H9 (cell line): Measurements from ENCODE around the gene GTF3C5. TPM values are rescaled to one million over a fixed set of nuclear protein-coding genes. Genes with fewer than 3 reads are reported as not detected.

Experiments
- DNase-seq: peaks from one replicate; pipeline ENCODE4 v3.0.0-alpha.2; 2017
- H2AFZ ChIP-seq: one replicate; pipeline ENCODE4 v1.6.1; 2013; ENCODE audit warnings: mild to moderate bottlenecking, low read length, control low read depth, moderate library complexity
- H2AK5ac ChIP-seq: 2 replicates; pipeline ENCODE4 v1.6.1; 2013; ENCODE audit warnings: low read length, control low read depth, mixed read lengths; ENCODE audit not compliant: insufficient read length
- H2BK120ac ChIP-seq: one replicate; pipeline ENCODE4 v1.6.1; 2013; ENCODE audit warnings: low read depth, mild to moderate bottlenecking, low read length, control low read depth, inconsistent platforms; ENCODE audit not compliant: poor library complexity, severe bottlenecking
- H2BK12ac ChIP-seq: 2 replicates; pipeline ENCODE4 v1.6.1; 2013; ENCODE audit warnings: low read length, control low read depth, mixed read lengths, low read depth; ENCODE audit not compliant: insufficient read length
- H2BK15ac ChIP-seq: 2 replicates; pipeline ENCODE4 v1.6.1; 2013; ENCODE audit warnings: low read depth, low read length, control low read depth
- H2BK20ac ChIP-seq: one replicate; pipeline ENCODE4 v1.6.1; 2013; ENCODE audit warnings: low read depth, mild to moderate bottlenecking, low read length, control low read depth, inconsistent platforms; ENCODE audit not compliant: poor library complexity, severe bottlenecking
- H2BK5ac ChIP-seq: 2 replicates; pipeline ENCODE4 v1.6.1; 2013; ENCODE audit warnings: low read length, control low read depth, mixed read lengths; ENCODE audit not compliant: insufficient read length
- H3K14ac ChIP-seq: 2 replicates; pipeline ENCODE4 v1.6.1; 2013; ENCODE audit warnings: low read length, control low read depth; ENCODE audit not compliant: insufficient read depth
- H3K18ac ChIP-seq: 2 replicates; pipeline ENCODE4 v1.6.1; 2013; ENCODE audit warnings: low read depth, mild to moderate bottlenecking, mixed read lengths, low read length, control low read depth; ENCODE audit not compliant: insufficient read length
- H3K23ac ChIP-seq: 2 replicates; pipeline ENCODE4 v1.6.1; 2013; ENCODE audit warnings: low read length, control low read depth, mixed read lengths, low read depth; ENCODE audit not compliant: insufficient read length
- H3K23me2 ChIP-seq: 2 replicates; pipeline ENCODE4 v1.6.1; 2013; ENCODE audit warnings: low read depth, mild to moderate bottlenecking, mixed read lengths, low read length, control low read depth; ENCODE audit not compliant: insufficient read length, poor library complexity, severe bottlenecking
- H3K27ac ChIP-seq: 2 replicates; pipeline ENCODE4 v1.5.1; 2013; ENCODE audit warnings: low read length, control low read depth, mixed read lengths, low read depth; ENCODE audit not compliant: insufficient read length
- H3K27me3 ChIP-seq: 2 replicates; pipeline ENCODE4 v1.6.1; 2013; ENCODE audit warnings: low read length, control low read depth, inconsistent platforms; ENCODE audit not compliant: insufficient read depth
- H3K4ac ChIP-seq: 2 replicates; pipeline ENCODE4 v1.6.1; 2013; ENCODE audit warnings: low read depth, mild to moderate bottlenecking, control low read depth, inconsistent platforms, low read length, moderate library complexity
- H3K4me1 ChIP-seq: 2 replicates; pipeline ENCODE4 v1.6.1; 2013; ENCODE audit warnings: low read length, control low read depth, inconsistent platforms; ENCODE audit not compliant: insufficient read depth
- H3K4me2 ChIP-seq: 2 replicates; pipeline ENCODE4 v1.6.1; 2013; ENCODE audit warnings: low read length, control low read depth, mixed read lengths; ENCODE audit not compliant: insufficient read length, insufficient read depth
- H3K56ac ChIP-seq: 2 replicates; pipeline ENCODE4 v1.6.1; 2013; ENCODE audit warnings: low read depth, mild to moderate bottlenecking, mixed read lengths, low read length, control low read depth; ENCODE audit not compliant: insufficient read length
- H3K79me1 ChIP-seq: 2 replicates; pipeline ENCODE4 v1.6.1; 2013; ENCODE audit warnings: low read depth, mild to moderate bottlenecking, moderate library complexity, low read length, control low read depth, inconsistent platforms; ENCODE audit not compliant: insufficient read depth, poor library complexity, severe bottlenecking
- H3K79me2 ChIP-seq: 2 replicates; pipeline ENCODE4 v1.6.1; 2013; ENCODE audit warnings: low read length, control low read depth, inconsistent platforms; ENCODE audit not compliant: insufficient read depth
- H3K9ac ChIP-seq: 2 replicates; pipeline ENCODE4 v1.6.1; 2013; ENCODE audit warnings: low read length, control low read depth, mixed read lengths; ENCODE audit not compliant: insufficient read length; ENCODE audit errors: extremely low read depth
- H3K9me3 ChIP-seq: one replicate; pipeline ENCODE4 v1.6.1; 2013; ENCODE audit warnings: low read depth, low read length, inconsistent platforms; ENCODE audit not compliant: control insufficient read depth
- H3T11ph ChIP-seq: one replicate; pipeline ENCODE4 v1.6.1; 2013; ENCODE audit warnings: mild to moderate bottlenecking, low read length, control low read depth, inconsistent platforms
- H4K20me1 ChIP-seq: one replicate; pipeline ENCODE4 v1.6.1; 2013; ENCODE audit not compliant: control insufficient read depth, insufficient read length, insufficient read depth
- H4K5ac ChIP-seq: 2 replicates; pipeline ENCODE4 v1.6.1; 2013; ENCODE audit warnings: low read depth, mild to moderate bottlenecking, mixed read lengths, low read length, control low read depth; ENCODE audit not compliant: insufficient read length
- H4K8ac ChIP-seq: replicated peaks from 2 replicates; pipeline ENCODE4 v1.6.1; 2013; ENCODE audit warnings: low read length, control low read depth, mixed read lengths, low read depth; ENCODE audit not compliant: insufficient read length
- H4K91ac ChIP-seq: 2 replicates; pipeline ENCODE4 v1.6.1; 2013; ENCODE audit warnings: low read depth, mild to moderate bottlenecking, moderate library complexity, mixed read lengths, low read length, control low read depth; ENCODE audit not compliant: insufficient read length
- H3K27ac Mint-ChIP-seq, 3 experiments: 2 replicates in 2 of 3; 3 replicates in 1 of 3; pipeline ENCODE4 v1.8.0; 2020 to 2021; ENCODE audit warnings: mixed read lengths in 3 of 3, mild to moderate bottlenecking in 1 of 3, moderate library complexity in 1 of 3
- H3K27me3 Mint-ChIP-seq: 2 replicates; pipeline ENCODE4 v1.8.0; 2021; ENCODE audit warnings: low read depth, mild to moderate bottlenecking, moderate library complexity, mixed read lengths
- H3K36me3 Mint-ChIP-seq, 3 experiments: 2 replicates in 2 of 3; 3 replicates in 1 of 3; pipeline ENCODE4 v1.8.0; 2020 to 2021; ENCODE audit warnings: low read depth in 3 of 3, mixed read lengths in 3 of 3; ENCODE audit not compliant: insufficient read depth in 1 of 3
- H3K4me1 Mint-ChIP-seq, 2 experiments: 2 replicates each; pipeline ENCODE4 v1.8.0; 2020; ENCODE audit warnings: mixed read lengths in 2 of 2
- H3K4me3 Mint-ChIP-seq, 2 experiments: 2 replicates in 1 of 2; 3 replicates in 1 of 2; pipeline ENCODE4 v1.8.0; 2020 to 2021; ENCODE audit warnings: mild to moderate bottlenecking in 2 of 2, mixed read lengths in 2 of 2, moderate library complexity in 1 of 2
- H3K9me3 Mint-ChIP-seq, 2 experiments: 2 replicates in 1 of 2; 3 replicates in 1 of 2; pipeline ENCODE4 v1.8.0; 2020; ENCODE audit warnings: mild to moderate bottlenecking in 2 of 2, mixed read lengths in 2 of 2, moderate library complexity in 1 of 2
- WGBS: extraction: QIAGEN DNeasy Blood & Tissue Kit; methylation state at CpG from one replicate; pipeline ENCODE4 v1.1.7; 2013; ENCODE audit warnings: missing lambda C conversion rate, low lambda C conversion rate, mixed read lengths; ENCODE audit not compliant: insufficient read length; ENCODE audit errors: extremely low coverage; 5-methylcytosine and 5-hydroxymethylcytosine counted together
- total RNA-seq: library from RNA; stranded (reverse); gene quantifications from 2 replicates; pipeline ENCODE4 v1.2.1, GENCODE V29; 2021
- TF ChIP-seq, protein P1 (sequence below): fragments of 200-600 bp; sonication (generic); conservative IDR thresholded peaks from 3 replicates; pipeline ENCODE4 v1.8.0; 2021; ENCODE audit warnings: antibody characterized with exemption, mild to moderate bottlenecking

GTF3C5 gene
- total RNA-seq, 1 experiment from 2014 or later = 88.9 TPM

DNA sequence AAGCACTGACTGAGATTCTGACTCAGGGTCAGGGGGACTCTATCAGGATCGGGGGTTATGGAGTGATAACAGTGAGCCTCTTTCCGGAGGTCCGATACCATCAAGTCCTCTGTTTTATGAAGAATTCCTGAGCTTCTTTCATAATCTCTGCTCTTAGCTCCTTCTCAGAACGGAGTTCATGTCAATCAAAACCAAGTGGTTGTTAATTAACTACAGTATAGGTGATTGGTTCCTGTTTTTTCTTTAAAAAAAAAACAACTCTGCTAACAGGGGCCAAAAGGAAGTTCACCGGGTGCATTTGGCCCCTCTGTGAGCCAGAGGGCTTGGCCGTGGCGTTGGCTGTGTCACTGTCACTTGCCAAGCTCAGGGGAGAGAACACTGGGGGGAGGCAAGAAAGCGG is 48.3 kb upstream of the GTF3C5 start:
- H3K9me3 ChIP-seq = no peaks in the 10 kb centered on the region
- Mint-ChIP-seq H3K4me1 (peaks cover 12 to 18% of the 10 kb centered on the region in 2 experiments), H3K4me3 (no peak overlapping the region), H3K27me3 (peaks cover 68% of the 10 kb centered on the region), H3K27ac (no peak overlapping the region), H3K9me3 (no peaks in the 10 kb centered on the region; a peak in 2 of 5 replicates), H3K36me3 (no peaks in the 10 kb centered on the region)
- H3K27me3 ChIP-seq = peaks cover 6% of the 10 kb centered on the region; the same call in 1 of the 2 replicates
- H2AK5ac ChIP-seq = no peak overlapping the region
- H3K4me2 ChIP-seq = no peak overlapping the region
- no peak overlapping the region for H4K5ac ChIP-seq
- H2AFZ ChIP-seq = no peak overlapping the region
- H3K79me2 ChIP-seq = no peaks in the 10 kb centered on the region
- H4K8ac ChIP-seq = no peak overlapping the region
- DNase-seq = no peak
- TF ChIP-seq, protein P1, sequence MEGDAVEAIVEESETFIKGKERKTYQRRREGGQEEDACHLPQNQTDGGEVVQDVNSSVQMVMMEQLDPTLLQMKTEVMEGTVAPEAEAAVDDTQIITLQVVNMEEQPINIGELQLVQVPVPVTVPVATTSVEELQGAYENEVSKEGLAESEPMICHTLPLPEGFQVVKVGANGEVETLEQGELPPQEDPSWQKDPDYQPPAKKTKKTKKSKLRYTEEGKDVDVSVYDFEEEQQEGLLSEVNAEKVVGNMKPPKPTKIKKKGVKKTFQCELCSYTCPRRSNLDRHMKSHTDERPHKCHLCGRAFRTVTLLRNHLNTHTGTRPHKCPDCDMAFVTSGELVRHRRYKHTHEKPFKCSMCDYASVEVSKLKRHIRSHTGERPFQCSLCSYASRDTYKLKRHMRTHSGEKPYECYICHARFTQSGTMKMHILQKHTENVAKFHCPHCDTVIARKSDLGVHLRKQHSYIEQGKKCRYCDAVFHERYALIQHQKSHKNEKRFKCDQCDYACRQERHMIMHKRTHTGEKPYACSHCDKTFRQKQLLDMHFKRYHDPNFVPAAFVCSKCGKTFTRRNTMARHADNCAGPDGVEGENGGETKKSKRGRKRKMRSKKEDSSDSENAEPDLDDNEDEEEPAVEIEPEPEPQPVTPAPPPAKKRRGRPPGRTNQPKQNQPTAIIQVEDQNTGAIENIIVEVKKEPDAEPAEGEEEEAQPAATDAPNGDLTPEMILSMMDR = no peak
- H3K14ac ChIP-seq = no peak overlapping the region
- H2BK20ac ChIP-seq = no peak overlapping the region
- H3K4me1 ChIP-seq = no peaks in the 10 kb centered on the region
- H3K18ac ChIP-seq = no peak overlapping the region
- H4K20me1 ChIP-seq = no peaks in the 10 kb centered on the region
- H3K4ac ChIP-seq = no peak overlapping the region
- WGBS = no CpG with 5 or more reads among the region's 8 CpGs
- H4K91ac ChIP-seq = no peak overlapping the region
- no peak overlapping the region for H3K9ac ChIP-seq
- no peak overlapping the region for H2BK12ac ChIP-seq
- H3T11ph ChIP-seq = no peak overlapping the region
- no peaks in the 10 kb centered on the region for H3K23me2 ChIP-seq
- H3K27ac ChIP-seq = no peak overlapping the region
- no peak overlapping the region for H3K23ac ChIP-seq
- no peaks in the 10 kb centered on the region for H3K79me1 ChIP-seq
- no peak overlapping the region for H3K56ac ChIP-seq
- H2BK5ac ChIP-seq = no peak overlapping the region
- H2BK120ac ChIP-seq = no peak overlapping the region
- H2BK15ac ChIP-seq = no peak overlapping the region
